AG04449 (cell line): Measurements from ENCODE around the gene HNRNPC.

Source experiments
- CTCF ChIA-PET: fragments of 350-600 bp; formaldehyde crosslinking; extraction: SDS; loops from one replicate; lab custom pipeline; 2021; ENCODE audit warnings: antibody characterized with exemption; lab: Yijun Ruan, JAX
- POLR2A ChIA-PET: fragments of 400-600, 350-600 bp; formaldehyde crosslinking; extraction: SDS; loops from one replicate; lab custom pipeline; 2020; ENCODE audit warnings: antibody characterized with exemption, inconsistent platforms; lab: Yijun Ruan, JAX
- DNase-seq: peaks from one replicate; pipeline ENCODE4 v3.0.0-alpha.2; 2010; ENCODE audit warnings: low read depth, low spot score
- H3K4me3 ChIP-seq: 2 replicates; pipeline ENCODE4 v1.5.1; 2011; ENCODE audit warnings: low read depth, mild to moderate bottlenecking, control low read depth, low read length
- CTCF ChIP-seq: IDR thresholded peaks from one replicate; pipeline ENCODE4 v1.5.1; 2011; ENCODE audit warnings: mild to moderate bottlenecking, moderate library complexity, low read length, control low read depth, inconsistent platforms; ENCODE audit not compliant: insufficient read depth; ENCODE audit errors: missing control alignments

The HNRNPC gene

GRCh38 chr14:21269252-21270046 is at the start of gene HNRNPC:
Gene HNRNPC (minus strand): TSS chr14:21269442. CDS start chr14:21234193, 35,249 bp downstream.
- DNase-seq, result peak; percentile 100
- no peak for TF ChIP-seq CTCF
- ChIA-PET CTCF (no interaction called here), POLR2A (interaction anchor here (0.6 kb wide), 1 partner anchor 187 kb away, joined by 4 read pairs; the partner anchor contains the start of gene CHD8)
- H3K4me3 ChIP-seq, result peak within 1 kb of the TSS; percentile 90

GRCh38 chr14:21317398-21317797 is 48.2 kb upstream of the HNRNPC start:
- no peak for DNase-seq
- ChIA-PET POLR2A (interaction anchor here (0.5 kb wide), 1 partner anchor 12 kb away, joined by 3 read pairs; no protein-coding TSS in a partner anchor), CTCF (no interaction called here)
- no peak for TF ChIP-seq CTCF
- H3K4me3 ChIP-seq, result no peak overlapping the region

- no peak for DNase-seq
- ChIA-PET CTCF (no interaction called here), POLR2A (no interaction called here)
- H3K4me3 ChIP-seq, result no peak overlapping the region
- TF ChIP-seq CTCF, result no peak
Measured at GRCh38 chr14:21313512-21313911, 44.3 kb upstream of the HNRNPC start.

GRCh38 chr14:21311614-21312013 is 42.4 kb upstream of the HNRNPC start:
- CTCF ChIA-PET, result interaction anchor here (1.0 kb wide), 1 partner anchor 10 kb away, joined by 4 read pairs; no protein-coding TSS in a partner anchor
- TF ChIP-seq CTCF, result no peak
- DNase-seq, result no peak
- H3K4me3 ChIP-seq, result no peak overlapping the region
- POLR2A ChIA-PET, result no interaction called here

GRCh38 chr14:21309956-21310355 is 40.7 kb upstream of the HNRNPC start:
- POLR2A ChIA-PET, result no interaction called here

More at GRCh38 chr14:21309956-21310355, 40.7 kb upstream of the HNRNPC start:
- no peak overlapping the region for H3K4me3 ChIP-seq
- no peak for DNase-seq
- no peak for TF ChIP-seq CTCF
- CTCF ChIA-PET, result no interaction called here
